DMS153 treated with DMSO at 0.1 percent for 48 hours (cell line): ENCODE data around the gene SIKE1.
"Not testable (repeated sequence)": the region's sequence is repeated elsewhere in the genome, so short reads cannot be mapped to it uniquely, and the experiment has no call there.

Experiments used
- DNase-seq: peaks from one replicate; lab custom pipeline; 2025; ENCODE audit not compliant: unreplicated experiment; lab: John Stamatoyannopoulos, UW

Gene SIKE1

DNA sequence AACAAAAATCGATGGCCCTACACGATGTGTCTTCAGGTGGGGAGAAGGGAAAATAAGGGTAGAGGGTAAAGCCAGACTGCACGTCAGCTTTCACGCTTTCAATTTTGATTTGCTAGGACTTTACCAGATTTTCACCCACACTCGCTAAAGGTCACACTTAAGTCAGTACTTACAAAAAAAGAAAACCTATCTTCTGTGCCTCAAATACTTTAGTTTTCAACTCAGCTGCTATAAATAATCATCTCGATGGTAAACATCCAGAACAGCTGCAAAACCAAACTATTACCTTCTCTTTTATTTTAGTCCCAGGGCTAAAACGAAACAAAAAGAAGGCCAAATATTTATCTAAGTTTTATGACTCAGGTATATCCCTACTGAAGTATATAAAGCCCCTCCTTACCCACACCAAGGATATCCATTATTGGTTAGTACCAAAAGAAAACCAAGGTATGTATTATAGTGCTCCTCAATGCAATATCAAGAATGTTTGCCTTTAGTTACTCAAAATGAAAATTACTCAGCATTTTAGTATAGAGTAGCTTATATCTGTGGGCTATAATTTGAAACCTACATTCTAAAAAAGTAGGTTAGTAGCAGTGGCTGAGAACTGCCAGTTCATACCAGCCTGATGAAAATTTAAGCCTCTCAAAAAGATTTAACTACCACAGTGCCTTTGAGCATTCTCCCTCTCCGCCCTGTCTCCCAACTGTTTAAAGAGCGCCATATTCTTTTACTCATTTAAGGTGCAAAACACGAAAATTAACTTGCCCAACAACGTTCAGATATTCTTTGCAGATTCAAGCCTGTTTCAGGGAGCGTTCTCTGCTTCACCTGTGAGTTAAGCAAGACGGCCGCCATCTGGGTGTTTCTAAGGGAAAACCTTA lies 24.2 kb downstream of the SIKE1 start:
- no peak for DNase-seq

- DNase-seq, result no peak
Measured at GRCh38 chr1:114755006-114755931, 25.2 kb downstream of the SIKE1 start.

DNA sequence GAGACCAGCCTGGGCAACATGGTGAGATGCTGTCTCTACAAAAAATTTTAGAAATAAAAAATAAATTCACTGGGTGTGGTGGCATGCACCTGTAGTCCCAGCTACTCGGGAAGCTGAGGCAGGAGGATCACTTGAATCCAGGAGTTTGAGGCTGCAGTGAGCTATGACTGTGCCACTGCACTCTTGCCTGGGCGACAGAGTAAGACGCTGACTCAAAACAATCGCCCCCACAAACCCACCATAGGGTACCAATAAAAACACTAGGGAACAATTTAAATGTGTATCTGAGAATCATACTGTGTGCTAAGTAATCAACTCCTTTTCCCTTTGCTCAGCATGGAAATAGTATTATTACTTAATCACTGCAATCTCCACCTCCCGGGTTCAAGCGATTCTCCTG lies 26.8 kb downstream of the SIKE1 start:
- DNase-seq, result not testable (repeated sequence)

- no peak for DNase-seq
Measured at GRCh38 chr1:114753143-114753542, 27.3 kb downstream of the SIKE1 start.

- no peak for DNase-seq
Measured at GRCh38 chr1:114750780-114751179, 29.7 kb downstream of the SIKE1 start.

GRCh38 chr1:114749835-114750234 lies 30.6 kb downstream of the SIKE1 start:
- DNase-seq, result no peak

DNA sequence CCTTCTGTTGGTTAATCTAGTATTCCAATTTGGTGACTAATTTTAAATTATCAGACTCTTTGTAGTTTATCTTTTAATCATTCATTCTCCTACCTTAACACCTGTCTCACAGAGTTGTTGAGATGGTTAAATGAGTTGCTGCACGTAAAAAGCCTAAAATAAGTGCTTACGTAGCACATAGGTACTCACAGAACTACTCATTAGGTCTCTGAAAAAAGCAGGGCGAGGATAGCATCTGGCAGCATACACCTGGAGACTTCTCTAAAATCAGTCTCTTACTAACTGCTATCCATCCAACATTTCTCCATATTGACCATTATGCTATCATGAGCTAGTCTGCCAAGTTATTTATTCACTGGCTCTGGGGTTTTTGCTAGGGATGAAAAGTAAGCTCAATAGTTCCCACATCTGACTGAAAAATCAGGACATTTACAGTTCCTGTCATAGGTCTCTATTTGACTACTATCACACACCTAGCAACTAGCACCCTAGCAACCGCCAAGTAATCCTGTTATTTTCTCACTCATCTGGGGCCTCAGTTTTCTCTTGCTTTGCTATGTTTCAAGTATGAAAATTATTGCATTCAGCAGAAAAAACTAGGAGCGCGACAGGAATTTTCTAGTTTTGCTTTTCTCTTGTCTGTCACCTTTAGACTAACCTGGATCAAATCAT lies 33.9 kb downstream of the SIKE1 start:
- no peak for DNase-seq

DNA sequence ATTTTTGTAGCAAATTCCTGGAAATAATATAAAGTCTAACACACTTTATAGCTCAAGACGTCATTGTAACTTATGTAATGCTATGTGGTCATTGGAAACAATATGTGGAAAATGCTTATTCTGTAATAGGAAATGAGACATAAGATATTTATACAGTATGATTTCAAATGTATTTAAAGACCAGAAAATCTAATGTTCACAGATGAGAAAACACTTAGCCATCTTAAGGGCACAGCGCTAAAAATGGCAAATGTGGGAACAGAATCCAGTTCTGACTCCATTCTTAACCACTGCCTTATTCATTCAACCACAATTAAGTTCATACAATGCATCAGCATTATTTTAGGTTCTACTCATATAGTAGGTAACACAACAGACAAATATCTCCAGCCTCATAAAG lies 35.2 kb downstream of the SIKE1 start:
- DNase-seq, result no peak

- DNase-seq, result no peak
Measured at GRCh38 chr1:114741963-114742746, 38.3 kb downstream of the SIKE1 start.

DNA sequence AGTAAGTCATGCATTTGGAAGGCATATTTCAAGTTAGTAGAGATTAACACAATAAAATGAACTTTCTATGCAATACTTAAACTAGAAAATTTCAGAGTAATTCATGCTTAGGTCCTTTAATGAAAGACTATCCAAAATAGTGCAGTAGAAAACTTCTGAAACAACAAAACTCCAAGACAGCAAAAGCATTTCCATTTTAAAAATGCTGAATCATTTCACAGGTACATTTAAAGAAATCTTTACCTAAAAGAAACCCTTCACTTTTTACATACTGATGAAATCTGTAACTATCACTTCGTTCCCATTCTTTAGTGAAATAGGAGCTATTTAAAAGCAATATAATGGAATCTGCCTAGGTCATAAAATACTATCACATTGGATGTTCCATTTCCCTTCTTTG lies 40.2 kb downstream of the SIKE1 start:
- no peak for DNase-seq

GRCh38 chr1:114737314-114737849 lies 43.1 kb downstream of the SIKE1 start:
- DNase-seq, result no peak

DNA sequence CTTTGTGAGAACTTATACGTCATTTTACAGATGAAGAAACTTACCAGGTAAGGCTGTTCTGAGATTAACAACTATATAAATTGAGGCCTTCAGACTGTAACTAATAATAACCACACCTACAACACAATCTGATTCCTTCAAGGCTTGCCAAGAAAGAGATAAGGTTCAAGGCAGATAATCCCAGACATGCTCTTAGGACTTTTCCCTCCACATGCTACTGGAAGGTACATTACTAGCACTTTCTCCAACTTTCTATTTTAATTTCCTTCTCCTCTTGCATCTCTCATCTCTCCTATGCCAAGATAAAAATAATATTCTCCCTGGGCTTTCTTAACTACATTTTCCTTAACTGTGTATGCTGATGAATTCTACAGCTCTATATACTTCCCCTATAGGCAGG lies 45.0 kb downstream of the SIKE1 start:
- no peak for DNase-seq

DNA sequence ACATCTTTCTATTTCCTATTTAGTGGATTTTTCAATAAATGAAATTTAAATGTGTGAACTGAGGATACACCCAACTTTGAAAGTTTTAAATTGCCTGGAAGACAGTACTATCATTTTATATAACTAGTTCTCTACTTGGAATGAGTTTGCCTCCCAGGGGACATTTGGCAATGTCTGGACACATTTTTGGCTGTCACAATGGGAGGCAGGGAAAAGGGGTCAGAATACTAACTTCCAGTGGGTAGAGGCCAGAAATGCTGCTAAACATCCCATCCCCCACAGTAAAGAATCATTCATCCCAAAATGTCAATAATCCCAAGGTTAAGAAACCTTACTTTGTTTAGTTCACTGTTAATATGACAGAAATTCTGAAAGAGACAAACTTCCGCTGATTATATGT lies 50.7 kb downstream of the SIKE1 start:
- DNase-seq, result no peak

GRCh38 chr1:114728553-114728952 lies 51.9 kb downstream of the SIKE1 start:
- no peak for DNase-seq

DNA sequence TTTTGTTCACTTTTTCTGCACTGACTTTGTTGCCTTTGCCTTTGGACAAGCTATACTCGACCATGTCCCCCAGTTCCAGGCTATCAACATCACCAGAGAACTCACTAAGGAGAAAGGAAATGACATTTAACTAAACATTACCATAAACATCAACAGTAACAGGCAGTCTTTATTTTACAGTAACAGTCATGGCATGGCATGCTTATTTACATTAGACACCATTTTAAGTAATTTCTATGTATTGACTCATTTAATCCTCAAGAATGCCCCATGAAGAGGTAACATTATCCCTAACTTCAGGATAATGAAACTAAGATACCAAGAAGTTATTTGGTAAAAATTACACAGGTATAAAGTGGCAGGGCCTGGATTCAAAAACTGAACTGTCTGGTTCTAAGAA lies 55.3 kb downstream of the SIKE1 start:
- no peak for DNase-seq

DNA sequence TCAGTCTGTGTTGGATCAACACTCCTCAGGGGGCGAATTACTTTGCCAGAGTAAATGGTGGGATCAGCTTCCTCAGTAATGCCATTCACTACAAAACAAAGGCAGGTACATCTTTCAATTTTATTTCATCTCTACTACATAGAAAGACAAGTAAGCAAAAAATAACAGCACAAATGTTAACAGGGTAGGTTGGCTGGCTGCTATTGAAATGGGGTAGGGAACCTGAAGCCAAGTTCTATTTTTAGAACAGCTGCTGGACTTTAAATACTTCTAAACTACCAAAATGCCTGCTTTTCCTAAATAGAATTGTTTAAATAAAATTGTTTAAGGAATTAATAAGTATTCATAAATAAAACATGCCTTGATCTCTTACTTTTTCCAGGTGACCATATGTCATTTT lies 56.6 kb downstream of the SIKE1 start:
- DNase-seq, result no peak

DNA sequence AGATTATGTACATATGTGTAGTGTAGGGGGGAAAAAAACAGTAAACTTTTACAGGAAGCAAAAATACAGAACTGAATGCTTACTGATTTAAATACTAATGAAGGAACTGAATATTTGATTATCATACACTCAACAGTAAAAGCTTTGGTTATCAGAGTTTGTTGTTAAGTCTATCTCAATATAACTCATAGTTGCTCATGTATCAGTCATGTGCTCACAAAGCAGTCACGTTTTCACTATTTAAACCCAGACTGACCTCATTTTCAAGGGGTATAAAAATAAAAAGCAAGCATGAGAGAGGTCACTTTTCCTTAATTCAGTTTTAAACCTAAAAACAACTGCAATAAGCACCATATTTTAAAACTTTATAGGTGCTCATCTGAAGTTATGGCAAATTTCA lies 57.0 kb downstream of the SIKE1 start:
- DNase-seq, result no peak

- no peak for DNase-seq
Measured at GRCh38 chr1:114720492-114720891, 60.0 kb downstream of the SIKE1 start.
